GM18951 (cell line): Measurements from ENCODE around the gene MISP3.

Source experiments
- POLR2A ChIP-seq: IDR thresholded peaks from 4 replicates; pipeline ENCODE4 v1.6.1; 2011; ENCODE audit warnings: mild to moderate bottlenecking; ENCODE audit not compliant: insufficient read length, insufficient read depth; ENCODE audit errors: extremely low read depth
- in situ Hi-C: fragments of 300-500 bp; cut with MboI; formaldehyde crosslinking; loops from one replicate; pipeline ENCODE4 v1.12.0; 2022; ENCODE audit warnings: low sequenced_read_pairs, mixed read lengths, inconsistent platforms; ENCODE audit not compliant: unreplicated experiment

The MISP3 gene

GRCh38 chr19:14122924-14123323 is 50.3 kb downstream of the MISP3 start:
- in situ Hi-C loops, result no loop called here
- TF ChIP-seq POLR2A, result no peak
